ENCODE data around the gene FRG2. TPM values are rescaled to one million over a fixed set of nuclear protein-coding genes. Genes with fewer than 3 reads are reported as not detected.
"Not testable (repeated sequence)": the region's sequence is repeated elsewhere in the genome, so short reads cannot be mapped to it uniquely, and the experiment has no call there.

FRG2 gene
- polyA plus RNA-seq (ENCODE audit: insufficient read length in 10 of 10), result not detected
- long read RNA-seq, donor 1, result 0 reads
- long read RNA-seq, donor 2, result 0 reads
- long read RNA-seq, donor 3, result 0 reads
- long read RNA-seq, donor 4, result 0 reads
- long read RNA-seq, donor 5, result 0 reads
- long read RNA-seq, donor 6, result 0 reads
- long read RNA-seq, donor 7, result 0 reads
- long read RNA-seq, donor 8, result 0 reads
- long read RNA-seq, donor 9, result 0 reads

- not testable (repeated sequence) for DNase-seq
Observed at GRCh38 chr4:190027156-190027555, at the start of gene FRG2. Gene FRG2 (minus strand): TSS chr4:190027256. CDS start chr4:190027204, 52 bp downstream.

GRCh38 chr4:190068351-190068750, 41.3 kb upstream of the FRG2 start:
- DNase-seq, result not testable (repeated sequence)

DNA sequence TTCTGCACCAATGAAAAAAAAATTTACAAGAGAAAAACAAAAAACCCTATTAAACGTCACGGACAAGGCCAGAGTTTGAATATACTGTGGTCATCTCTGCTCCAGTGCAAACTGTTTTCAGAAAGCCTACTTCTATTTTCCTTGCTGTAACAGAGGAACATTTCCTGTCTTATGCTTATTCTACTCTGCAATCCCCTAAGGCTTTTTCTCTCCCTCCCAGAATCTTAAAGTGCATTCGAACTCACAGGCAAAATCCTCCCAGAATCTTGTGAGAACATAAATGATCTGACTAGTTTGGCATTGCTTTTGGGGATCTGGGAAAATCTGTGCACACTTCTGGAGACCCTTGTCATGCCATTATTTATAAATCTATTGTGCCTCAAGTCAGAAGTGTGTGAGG, 37.7 kb upstream of the FRG2 start:
- DNase-seq, result not testable (repeated sequence)

DNA sequence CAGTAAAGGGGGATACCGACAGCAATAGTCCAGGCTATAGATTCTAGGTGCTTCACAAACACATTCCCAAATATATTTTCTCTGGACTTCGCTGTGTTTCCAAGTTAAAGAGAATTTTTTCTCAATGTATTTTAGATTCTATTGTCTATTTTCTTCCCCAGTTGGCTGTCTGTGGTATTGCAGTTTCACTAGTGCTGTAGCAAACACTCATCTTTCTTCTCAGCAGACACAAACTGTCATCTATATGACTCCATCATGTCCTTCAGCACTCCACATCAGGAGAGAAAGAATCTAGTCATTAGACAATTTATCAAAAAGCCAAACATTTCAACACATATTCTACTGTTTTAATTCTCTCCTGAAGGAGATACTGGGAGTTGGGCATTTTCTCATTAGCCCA, 37.3 kb upstream of the FRG2 start, which contains the start of gene DBET:
Gene DBET (plus strand): TSS at position 161 of the 400 bp plus-strand sequence.
- not testable (repeated sequence) for DNase-seq

DNA sequence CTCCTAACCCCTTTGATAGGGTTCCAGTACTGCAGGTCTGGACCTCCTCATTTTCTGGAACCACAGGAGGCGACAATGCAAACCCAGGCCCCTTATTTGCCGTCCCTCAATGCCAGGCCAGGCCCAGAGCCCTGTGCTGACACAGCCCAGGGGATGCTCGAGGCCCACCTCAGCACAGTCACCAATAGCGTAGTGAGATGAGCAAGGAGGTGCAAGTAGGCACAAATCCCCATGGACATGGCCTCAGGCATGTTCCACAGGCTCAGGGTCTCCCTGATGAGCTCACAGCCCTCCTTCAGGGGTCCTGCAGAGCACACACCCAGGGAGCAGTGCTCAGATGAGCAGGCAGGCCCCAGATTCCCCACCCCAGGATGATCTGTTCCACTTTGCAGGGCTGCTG, 31.9 kb upstream of the FRG2 start:
- not testable (repeated sequence) for DNase-seq

- DNase-seq, result not testable (repeated sequence)
Observed at GRCh38 chr4:190049378-190050239, 22.6 kb upstream of the FRG2 start.

- not testable (repeated sequence) for DNase-seq
Observed at GRCh38 chr4:190047627-190048026, 20.6 kb upstream of the FRG2 start.

DNA sequence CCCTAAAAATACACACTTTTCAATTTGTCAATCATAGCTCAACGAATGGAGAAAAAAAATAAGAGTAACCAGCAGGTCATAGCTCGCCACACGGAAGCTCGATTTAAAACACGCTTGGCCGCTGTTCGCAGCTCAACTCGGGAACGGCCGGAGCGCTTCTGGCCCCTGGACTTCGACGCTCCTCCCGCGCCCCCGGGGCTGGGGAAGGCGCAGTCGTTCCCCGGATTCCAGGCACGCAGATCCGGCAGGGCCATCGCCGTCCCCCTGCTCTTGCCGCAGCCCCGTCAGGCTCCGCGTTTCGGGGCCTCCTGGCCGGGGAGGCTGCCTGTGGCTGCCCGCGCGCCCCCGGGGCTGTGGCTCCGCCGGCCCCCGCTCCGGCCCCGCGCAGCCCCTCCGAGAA, 13.8 kb upstream of the FRG2 start:
- DNase-seq, result not testable (repeated sequence)

GRCh38 chr4:190037704-190038388, 10.8 kb upstream of the FRG2 start:
- DNase-seq, result not testable (repeated sequence)

DNA sequence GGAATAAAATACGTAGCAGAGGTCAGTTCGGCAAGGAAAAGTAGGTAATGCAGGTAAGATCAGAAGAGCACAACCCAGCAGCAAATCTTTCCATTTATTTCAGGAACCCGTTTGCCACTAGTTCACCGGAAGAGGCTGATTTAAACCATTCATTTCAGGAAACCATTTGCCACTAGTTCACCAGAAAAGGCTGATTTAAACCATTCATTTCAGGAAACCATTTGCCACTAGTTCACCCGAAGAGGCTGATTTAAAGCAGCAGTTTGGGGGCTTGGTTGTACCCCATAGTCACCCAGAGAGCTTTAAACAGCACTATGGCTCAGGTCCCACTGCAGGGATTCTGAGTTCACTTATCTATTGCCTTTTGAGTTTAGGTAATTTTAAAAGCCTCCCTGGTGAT, 4.2 kb upstream of the FRG2 start:
- DNase-seq, result not testable (repeated sequence)

DNA sequence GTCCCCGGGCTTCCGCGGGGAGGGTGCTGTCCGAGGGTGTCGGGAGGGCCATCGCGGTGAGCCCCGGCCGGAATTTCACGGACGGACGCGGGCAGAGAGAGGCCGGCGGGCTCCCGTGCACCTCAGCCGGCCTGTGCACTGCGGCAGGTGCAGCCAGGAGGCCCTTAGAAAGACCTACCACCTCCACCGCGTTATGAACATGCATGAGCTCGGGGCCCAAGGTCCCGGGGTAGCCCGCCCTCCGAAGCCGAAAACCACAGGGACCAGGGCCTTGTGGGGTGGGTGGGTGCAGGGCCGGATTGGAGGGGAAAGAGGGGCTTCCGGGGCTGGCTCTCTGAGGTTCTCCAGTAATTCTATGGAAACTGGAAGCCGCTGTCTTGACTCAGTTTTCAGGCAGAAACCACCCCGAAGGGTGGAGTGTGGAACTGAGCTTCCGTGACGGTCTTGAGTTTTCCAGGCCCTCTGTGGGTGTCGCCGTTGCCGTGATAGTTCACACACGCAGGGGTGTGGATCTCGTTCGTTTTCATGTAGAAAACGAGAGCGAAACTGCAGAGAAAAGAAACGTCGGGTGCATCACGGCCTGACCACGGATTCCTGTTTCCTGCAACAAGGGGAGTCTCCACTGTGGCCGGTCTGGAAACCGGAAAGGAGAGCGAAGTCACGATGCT, 4.3 kb downstream of the FRG2 start:
- peak in 1 of 3 donors; percentile 16 for DNase-seq

- not testable (repeated sequence) for DNase-seq
Observed at GRCh38 chr4:190021973-190022372, 5.1 kb downstream of the FRG2 start.

DNA sequence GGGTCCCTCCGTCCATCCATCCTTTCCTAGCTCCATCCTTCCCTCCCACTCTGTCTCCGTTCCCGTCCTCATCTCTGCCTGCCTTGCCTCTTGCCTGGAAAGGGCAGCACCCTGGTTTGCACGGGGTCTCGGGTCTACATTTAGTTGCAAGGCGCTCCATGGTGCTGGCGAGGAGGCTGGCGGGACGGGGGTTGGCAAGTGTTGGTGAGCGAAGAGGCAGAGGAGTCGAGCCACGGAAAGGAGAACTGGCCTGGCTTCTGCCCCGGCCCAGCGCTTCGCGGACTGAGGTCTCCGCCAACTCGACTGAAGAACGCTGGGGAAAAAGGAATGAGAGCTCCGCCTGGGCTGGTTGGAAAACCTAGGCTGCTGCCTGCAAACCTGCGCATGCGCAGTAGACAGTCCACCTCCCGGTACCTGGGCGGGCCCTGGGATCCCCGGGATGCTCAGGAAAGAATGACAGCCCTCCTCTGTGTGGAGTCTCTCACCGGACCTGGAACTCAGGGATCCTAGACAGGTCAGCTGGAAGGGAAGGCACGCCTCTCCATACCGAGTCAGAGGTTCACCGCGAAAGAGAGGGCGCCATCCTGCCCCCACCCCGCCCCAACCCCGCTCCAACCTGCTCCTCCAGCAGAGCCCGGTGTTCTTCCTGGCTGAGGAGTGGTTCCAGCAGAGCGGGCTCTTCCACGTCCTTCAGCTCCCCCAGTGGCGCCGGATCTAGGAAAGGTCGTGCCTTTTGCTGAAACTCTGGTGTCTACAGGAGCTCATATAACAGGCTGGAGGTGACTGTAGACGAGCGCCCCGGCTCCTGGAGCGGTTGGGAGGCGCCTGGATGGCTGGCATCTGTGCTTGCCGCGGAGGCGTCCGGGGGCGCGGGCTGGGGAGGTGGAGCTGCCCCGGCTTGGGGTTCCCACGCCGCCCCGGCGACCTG, 6.0 kb downstream of the FRG2 start:
- peak in 2 of 3 donors; percentile 40 to 53 for DNase-seq

- DNase-seq, result peak in 1 of 3 donors; percentile 2
Observed at GRCh38 chr4:190019859-190020463, 7.1 kb downstream of the FRG2 start.

GRCh38 chr4:190019023-190019858, 7.8 kb downstream of the FRG2 start:
- DNase-seq, result peak in 1 of 3 donors; percentile 2

DNA sequence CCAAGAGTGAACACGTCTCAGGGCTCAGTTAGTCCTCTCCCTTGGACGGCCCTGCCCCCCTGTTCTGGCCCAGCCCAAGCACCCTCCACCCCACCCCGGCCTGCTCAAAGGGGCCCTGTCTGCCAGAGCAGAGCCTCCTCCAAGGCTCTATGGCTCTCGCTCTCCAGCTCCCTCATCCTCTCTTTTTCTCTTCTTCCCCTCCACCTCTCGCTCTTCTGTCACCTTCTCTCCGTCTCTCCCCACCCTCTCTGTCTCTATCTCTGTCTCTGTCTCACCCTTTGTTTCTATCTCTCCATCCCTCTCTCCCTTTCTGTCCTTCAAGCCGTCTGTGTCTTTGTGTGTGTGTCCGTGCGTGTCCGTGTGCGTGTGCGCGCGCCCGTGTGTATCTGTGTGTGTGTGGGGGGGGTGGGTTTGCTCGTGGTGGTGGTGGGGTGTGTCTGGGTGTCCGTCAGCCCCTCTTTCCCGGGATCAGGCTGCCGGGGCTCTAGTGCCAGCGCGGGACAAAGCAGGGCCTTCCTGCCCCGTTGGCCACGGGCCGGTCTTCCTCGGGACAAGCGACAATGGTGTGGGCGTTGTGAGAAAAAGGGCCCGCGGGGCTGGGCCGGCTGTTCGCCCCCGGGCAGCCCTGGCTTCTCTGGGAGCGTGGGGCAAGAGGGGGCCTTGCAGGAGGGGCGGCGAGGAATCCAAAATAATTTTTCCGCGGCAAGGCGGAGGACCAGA, 8.7 kb downstream of the FRG2 start:
- DNase-seq, result peak in 1 of 3 donors; percentile 1

DNA sequence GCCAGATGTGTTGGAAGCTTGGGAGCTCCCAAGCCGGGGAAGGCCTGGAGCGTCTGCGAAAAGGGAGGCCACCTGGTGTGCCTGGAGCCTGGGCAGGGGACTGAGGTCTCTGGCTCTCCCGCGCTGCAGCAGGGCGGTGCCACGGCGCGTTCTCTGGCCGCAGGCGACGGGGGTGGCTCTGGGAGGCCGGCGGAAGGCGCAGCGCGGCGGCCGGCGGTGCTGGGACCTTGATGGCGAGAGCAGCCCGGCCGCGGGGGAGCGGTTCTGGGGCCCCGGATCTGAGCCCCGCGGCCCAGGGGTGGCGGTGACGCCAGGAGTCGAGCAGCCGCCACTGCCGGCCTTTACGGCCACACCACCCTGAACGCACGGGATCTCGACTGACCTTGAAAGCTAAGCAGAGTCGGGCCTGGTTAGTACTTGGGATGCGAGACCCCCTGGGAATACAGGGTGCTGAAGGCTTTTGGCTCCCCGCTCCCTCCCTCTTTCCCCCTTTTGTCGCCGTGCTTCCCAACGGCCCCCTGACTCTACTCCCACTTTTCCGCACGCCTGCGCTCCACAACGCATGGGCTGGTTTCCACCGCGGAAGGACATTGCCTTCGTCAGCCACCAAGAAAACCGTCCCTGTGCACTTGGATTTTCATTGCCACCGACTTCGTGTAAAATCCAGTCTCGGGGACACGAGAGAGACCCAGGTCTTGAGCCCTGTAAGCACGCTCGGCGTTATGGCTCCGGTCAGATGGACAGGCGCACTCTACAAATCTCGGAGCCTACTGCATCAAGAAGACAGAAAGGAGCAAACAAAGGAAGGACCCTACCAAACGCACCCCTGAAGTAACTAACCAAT, 9.5 kb downstream of the FRG2 start:
- DNase-seq, result peak in 1 of 3 donors; percentile 11
